AML-193 (cell line): ENCODE measurements around the gene UBR4.

Experiments used
- DNase-seq, 2 experiments: peaks; one replicate each; lab custom pipeline; 2025; lab: John Stamatoyannopoulos, UW

UBR4 gene

DNA sequence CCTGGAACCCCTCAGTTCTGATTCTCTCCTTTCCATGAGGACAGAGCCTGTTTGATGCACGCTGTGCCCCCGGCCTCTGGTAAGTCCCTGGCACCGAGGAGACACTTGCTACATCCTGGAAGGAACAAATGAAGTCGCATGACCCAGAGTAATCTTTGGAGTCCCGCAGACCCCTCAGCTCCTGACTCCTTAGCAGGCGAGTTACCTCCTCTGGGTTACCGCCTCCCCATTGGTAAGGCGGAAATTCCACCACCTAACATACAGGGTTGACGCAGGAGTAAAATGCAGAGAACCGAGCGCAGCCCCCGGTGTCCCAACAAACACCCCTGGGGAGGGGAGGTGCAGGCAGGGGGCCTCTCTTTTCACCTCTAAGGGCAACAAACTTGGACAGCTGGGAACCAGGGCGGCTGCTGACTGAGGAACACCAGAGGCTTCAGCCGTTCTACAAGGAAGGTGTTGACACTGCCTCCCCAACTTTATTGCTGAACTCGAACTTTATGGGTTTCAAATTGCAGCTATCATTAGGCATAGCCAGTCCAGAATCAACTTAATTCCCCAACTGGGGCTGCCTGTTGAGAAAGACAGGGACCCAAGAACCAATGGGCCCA lies 138.3 kb downstream of the UBR4 start:
- no peak for DNase-seq

GRCh38 chr1:19070891-19071621 lies 139.0 kb downstream of the UBR4 start:
- no peak for DNase-seq

DNA sequence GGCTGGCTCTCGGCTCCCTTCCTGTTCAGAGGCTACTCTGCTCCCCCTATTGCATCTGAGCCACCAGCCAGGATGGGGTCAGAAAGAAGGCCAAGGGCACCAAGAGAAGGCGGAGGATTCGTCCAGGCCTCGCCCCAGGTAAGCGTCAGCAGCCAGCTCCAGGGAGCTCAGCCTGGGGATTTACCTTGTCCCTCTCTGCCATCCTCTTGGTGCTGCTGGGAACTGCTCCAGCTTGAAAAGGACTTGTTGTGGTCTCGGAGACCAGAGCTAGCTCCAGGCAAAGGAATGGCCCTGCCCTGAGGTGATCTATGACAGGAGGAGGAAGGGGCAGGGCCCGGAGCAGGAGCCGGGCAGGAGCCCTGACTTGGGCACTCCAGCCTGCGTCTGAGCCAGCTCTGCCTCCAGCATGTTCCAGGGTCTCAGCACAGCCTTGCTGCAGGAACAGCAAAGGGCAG lies 139.8 kb downstream of the UBR4 start:
- DNase-seq: no peak

- no peak for DNase-seq
These were observed 141.3 kb downstream of the UBR4 start for GRCh38 chr1:19068639-19069276.

GRCh38 chr1:19067912-19068638 lies 142.0 kb downstream of the UBR4 start:
- DNase-seq: no peak

GRCh38 chr1:19067182-19067911 lies 142.7 kb downstream of the UBR4 start:
- DNase-seq: no peak

GRCh38 chr1:19066874-19067181 lies 143.2 kb downstream of the UBR4 start:
- no peak for DNase-seq

GRCh38 chr1:19066248-19066873 lies 143.7 kb downstream of the UBR4 start:
- no peak for DNase-seq

GRCh38 chr1:19065526-19066247 lies 144.4 kb downstream of the UBR4 start:
- no peak for DNase-seq

GRCh38 chr1:19064906-19065450 lies 145.1 kb downstream of the UBR4 start:
- DNase-seq: no peak

DNA sequence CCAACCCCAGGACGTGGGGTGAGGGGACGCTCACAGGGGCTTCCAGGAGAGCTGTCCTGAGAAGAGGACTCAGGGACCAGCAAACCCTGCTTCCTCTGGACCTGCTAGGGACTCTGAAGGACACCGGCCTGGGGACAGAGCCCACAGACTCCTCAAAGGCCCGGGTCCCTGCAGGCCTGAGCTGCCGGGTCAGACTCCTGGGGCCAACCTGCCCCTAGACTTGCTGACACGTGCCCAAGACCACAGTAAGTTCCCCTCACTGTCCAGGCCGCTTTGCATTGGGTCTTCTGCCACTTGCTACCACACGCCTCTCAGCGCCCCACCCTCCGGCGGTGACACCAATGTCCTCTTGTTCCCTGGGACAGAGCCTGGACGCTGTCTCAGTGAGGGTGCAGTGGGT lies 146.9 kb downstream of the UBR4 start:
- no peak for DNase-seq

GRCh38 chr1:19062258-19063029 lies 147.6 kb downstream of the UBR4 start:
- DNase-seq: no peak

DNA sequence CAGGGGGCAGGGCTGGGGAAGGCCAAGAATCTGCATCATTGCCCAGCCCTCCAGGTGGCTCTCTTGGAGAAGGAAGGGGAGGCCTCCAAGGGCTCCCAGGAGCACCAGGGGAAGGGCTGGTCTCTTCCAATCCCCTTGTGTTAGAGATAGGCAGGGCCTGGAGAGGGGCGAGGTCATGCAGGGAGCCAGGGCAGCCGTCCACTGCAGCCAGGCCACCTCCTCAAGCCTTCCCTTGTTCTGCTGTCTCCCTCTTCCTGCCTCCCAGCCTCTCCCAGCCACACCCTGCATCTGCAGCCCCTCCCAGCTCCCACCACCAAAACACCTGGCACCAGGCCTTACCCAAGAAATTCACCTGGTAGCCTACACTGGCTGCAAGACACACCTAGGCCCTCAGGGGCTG lies 148.3 kb downstream of the UBR4 start:
- no peak for DNase-seq

DNA sequence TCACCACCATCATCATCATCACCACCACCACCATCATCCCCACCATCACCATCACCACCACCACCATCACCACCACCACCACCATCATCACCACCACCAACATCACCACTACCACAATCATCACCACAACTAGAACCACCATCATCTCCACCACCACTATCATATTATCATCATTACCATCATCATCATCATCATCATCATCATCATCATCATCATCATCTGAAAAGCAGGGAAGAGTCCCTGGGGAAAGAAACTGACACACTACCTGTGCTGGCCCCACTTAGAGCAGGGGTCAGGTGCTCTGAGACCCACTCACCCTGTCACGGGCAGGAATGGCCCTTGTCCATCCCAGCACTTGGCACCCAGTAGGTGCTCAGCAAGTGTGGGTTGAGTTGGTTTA lies 148.7 kb downstream of the UBR4 start:
- no peak for DNase-seq

GRCh38 chr1:19059773-19060172 lies 150.3 kb downstream of the UBR4 start:
- no peak for DNase-seq

- DNase-seq: no peak
These were observed 151.6 kb downstream of the UBR4 start for GRCh38 chr1:19058476-19058797.

DNA sequence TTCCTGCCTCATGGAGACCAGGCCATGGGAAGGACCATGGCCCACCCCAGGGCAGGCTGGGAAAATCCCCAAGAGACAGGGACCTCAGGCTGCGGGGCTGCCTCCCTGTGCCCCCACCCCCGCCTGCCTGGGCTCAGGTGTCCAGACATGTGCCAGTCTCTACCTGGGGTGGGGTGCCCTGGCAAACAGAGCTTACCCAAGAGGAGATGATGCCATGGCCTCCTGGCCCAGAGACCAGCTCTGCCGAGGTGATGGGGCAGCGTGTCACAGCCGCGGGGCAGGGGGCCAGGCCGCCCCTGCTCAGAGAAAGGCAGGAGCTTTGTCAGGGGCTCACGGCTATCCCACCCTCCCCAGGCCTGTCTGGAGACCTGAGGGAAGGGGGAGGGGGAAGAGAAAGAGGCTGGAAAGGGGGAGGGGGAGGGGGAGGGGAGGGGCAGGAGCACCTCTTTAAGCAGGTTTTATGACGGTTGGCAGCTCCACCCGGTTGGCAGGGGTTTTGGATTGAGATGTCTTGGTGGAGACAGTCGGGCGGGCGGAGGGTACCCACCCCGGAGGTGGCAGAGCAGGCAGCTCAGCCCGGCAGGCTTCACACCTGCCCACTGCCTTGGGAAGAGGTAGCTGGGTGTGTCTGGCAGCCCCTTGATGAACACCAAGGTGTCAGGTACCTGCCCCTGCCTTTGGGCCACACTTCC lies 152.1 kb downstream of the UBR4 start:
- DNase-seq: no peak

DNA sequence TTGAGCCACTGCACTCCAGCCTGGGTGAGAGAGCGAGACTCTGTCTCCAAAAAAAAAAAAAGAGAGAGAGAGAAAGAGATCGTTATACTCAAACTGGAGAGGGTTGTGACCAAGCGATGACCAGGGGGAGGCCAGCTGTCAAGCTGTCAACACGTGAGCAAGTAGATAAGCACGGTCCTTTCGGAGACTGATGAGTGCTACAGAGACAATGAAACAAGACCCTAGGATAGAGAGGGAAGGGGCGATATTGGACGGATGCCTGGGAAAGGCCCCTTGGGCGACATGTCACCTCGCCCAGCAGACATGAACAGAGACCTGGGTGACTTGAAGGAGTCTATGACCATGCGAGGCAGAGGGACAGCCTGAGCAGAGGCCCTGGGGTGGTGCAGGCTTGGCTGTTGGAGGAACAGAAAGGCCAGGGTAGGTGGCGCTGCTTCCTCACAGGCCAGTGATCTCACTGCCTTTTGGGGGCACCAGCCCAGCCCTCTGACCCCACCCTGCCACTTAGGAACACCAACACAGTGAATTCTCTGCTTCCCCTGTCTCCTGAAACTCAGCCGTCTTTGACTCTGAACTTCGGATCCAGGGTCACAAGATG lies 152.8 kb downstream of the UBR4 start:
- no peak for DNase-seq

- no peak for DNase-seq
These were observed 154.4 kb downstream of the UBR4 start for GRCh38 chr1:19055701-19056100.
